ENCODE results near the gene ATP1B1. TPM values are rescaled to one million over a fixed set of nuclear protein-coding genes. Genes with fewer than 3 reads are reported as not detected.

The ATP1B1 gene
- total RNA-seq, 1 experiment from 2014 or later = 118 TPM

DNA sequence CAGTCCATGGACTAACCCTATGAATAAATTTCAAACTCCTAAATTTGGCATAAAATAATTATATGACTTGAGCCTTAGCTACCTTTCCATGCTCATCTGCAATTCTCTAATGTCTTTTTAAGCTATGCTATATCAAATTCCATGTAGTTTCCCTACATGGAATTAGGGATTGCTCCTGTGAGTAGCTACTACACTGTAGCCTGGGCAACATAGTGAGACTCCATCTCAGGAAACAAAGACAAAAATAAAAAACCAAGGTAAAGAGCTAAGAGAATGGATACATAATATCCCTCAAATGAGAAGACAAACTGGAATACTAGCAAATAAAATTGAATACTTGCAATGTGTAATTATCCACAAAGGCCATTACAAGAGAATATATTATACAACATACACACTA lies 37.5 kb downstream of the ATP1B1 start:
- ChIA-PET CTCF (no interaction called here), POLR2A (no interaction called here)
- intact Hi-C loops (cut with micrococcal nuclease; ENCODE audit: unreplicated experiment) (no loop called here), in situ Hi-C loops (cut with HindIII; ENCODE audit: low pct_unique_long_range_greater_than_20kb, low sequenced_read_pairs) (no loop called here)
- Histone ChIP-seq H3K9me3 (ENCODE audit: control insufficient read depth, insufficient read depth, low read depth, low read length) (no peaks in the 10 kb centered on the region), H3K4me1 (ENCODE audit: control insufficient read depth, insufficient read depth, low read length) (no peaks in the 10 kb centered on the region), H3K27me3 (ENCODE audit: control insufficient read depth, insufficient read depth, low read length) (no peaks in the 10 kb centered on the region), H3K36me3 (ENCODE audit: control insufficient read depth, insufficient read depth, low read length) (no peaks in the 10 kb centered on the region), H3K27ac (ENCODE audit: low read length) (no peak overlapping the region), H3K4me3 (ENCODE audit: low read depth in 2 of 2, low read length in 2 of 2) (no peak overlapping the region)
- TF ChIP-seq, protein P1, sequence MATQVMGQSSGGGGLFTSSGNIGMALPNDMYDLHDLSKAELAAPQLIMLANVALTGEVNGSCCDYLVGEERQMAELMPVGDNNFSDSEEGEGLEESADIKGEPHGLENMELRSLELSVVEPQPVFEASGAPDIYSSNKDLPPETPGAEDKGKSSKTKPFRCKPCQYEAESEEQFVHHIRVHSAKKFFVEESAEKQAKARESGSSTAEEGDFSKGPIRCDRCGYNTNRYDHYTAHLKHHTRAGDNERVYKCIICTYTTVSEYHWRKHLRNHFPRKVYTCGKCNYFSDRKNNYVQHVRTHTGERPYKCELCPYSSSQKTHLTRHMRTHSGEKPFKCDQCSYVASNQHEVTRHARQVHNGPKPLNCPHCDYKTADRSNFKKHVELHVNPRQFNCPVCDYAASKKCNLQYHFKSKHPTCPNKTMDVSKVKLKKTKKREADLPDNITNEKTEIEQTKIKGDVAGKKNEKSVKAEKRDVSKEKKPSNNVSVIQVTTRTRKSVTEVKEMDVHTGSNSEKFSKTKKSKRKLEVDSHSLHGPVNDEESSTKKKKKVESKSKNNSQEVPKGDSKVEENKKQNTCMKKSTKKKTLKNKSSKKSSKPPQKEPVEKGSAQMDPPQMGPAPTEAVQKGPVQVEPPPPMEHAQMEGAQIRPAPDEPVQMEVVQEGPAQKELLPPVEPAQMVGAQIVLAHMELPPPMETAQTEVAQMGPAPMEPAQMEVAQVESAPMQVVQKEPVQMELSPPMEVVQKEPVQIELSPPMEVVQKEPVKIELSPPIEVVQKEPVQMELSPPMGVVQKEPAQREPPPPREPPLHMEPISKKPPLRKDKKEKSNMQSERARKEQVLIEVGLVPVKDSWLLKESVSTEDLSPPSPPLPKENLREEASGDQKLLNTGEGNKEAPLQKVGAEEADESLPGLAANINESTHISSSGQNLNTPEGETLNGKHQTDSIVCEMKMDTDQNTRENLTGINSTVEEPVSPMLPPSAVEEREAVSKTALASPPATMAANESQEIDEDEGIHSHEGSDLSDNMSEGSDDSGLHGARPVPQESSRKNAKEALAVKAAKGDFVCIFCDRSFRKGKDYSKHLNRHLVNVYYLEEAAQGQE (IDR thresholded peaks at IDR 0.05; ENCODE audit: insufficient read depth in 1 of 2, low read depth in 2 of 2, low read length in 1 of 2) = no peak
- TF ChIP-seq TCF7L2 (IDR thresholded peaks at IDR 0.05; ENCODE audit: low read depth, low read length) (no peak), POLR2AphosphoS5 (IDR thresholded peaks at IDR 0.05; ENCODE audit: low read depth, low read length) (no peak), SIN3A (IDR thresholded peaks at IDR 0.05; ENCODE audit: borderline replicate concordance, insufficient read depth, low read depth, low read length) (no peak)
- TF ChIP-seq, protein P2, sequence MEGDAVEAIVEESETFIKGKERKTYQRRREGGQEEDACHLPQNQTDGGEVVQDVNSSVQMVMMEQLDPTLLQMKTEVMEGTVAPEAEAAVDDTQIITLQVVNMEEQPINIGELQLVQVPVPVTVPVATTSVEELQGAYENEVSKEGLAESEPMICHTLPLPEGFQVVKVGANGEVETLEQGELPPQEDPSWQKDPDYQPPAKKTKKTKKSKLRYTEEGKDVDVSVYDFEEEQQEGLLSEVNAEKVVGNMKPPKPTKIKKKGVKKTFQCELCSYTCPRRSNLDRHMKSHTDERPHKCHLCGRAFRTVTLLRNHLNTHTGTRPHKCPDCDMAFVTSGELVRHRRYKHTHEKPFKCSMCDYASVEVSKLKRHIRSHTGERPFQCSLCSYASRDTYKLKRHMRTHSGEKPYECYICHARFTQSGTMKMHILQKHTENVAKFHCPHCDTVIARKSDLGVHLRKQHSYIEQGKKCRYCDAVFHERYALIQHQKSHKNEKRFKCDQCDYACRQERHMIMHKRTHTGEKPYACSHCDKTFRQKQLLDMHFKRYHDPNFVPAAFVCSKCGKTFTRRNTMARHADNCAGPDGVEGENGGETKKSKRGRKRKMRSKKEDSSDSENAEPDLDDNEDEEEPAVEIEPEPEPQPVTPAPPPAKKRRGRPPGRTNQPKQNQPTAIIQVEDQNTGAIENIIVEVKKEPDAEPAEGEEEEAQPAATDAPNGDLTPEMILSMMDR (IDR thresholded peaks at IDR 0.05) = no peak
- ATAC-seq (no peak), DNase-seq (ENCODE audit: low read depth, low spot score) (no peak)
- BruUV-seq (replicated peaks) = no TSS peak

DNA sequence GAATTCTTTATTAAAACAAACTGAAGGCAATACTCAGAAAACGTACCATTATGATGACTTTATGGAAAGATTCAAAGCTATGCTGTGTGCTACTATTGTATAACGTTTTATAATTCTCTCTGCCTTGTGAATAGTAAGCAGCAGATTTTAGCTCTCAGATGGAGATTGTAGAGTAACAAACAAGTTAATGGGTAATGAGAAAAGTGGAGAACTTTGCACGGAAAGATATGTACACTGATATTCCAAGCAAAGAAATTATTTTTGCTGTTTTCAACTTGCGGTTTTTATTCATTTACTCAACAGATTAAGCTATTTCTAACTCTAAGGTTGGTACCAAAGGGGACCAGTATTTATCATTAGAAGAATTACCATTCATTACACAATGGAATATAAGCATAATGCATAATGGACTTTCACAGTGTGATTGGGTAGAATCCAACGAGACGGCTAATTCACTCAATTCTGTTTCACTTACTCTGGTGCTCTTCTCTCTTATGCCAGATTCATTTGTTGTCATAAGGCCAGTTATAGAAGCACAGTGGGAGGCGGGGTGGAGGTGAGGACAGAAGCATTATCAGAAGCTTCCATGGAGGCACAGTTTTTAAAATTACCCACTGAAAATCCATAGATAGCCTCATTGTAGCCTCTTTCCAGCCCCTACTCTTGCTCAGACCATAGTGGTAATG lies 38.6 kb downstream of the ATP1B1 start:
- Histone ChIP-seq H3K27ac (ENCODE audit: low read length) (no peak overlapping the region), H3K36me3 (ENCODE audit: control insufficient read depth, insufficient read depth, low read length) (no peaks in the 10 kb centered on the region), H3K4me1 (ENCODE audit: control insufficient read depth, insufficient read depth, low read length) (no peaks in the 10 kb centered on the region), H3K27me3 (ENCODE audit: control insufficient read depth, insufficient read depth, low read length) (no peaks in the 10 kb centered on the region), H3K4me3 (ENCODE audit: low read depth in 2 of 2, low read length in 2 of 2) (no peak overlapping the region), H3K9me3 (ENCODE audit: control insufficient read depth, insufficient read depth, low read depth, low read length) (no peaks in the 10 kb centered on the region)
- DNase-seq (ENCODE audit: low read depth, low spot score) (no peak), ATAC-seq (no peak)
- in situ Hi-C loops (cut with HindIII; ENCODE audit: low pct_unique_long_range_greater_than_20kb, low sequenced_read_pairs) (no loop called here), intact Hi-C loops (cut with micrococcal nuclease; ENCODE audit: unreplicated experiment) (no loop called here)
- no TSS peak for BruUV-seq (replicated peaks)
- CTCF ChIA-PET = no interaction called here
- TF ChIP-seq SIN3A (IDR thresholded peaks at IDR 0.05; ENCODE audit: borderline replicate concordance, insufficient read depth, low read depth, low read length) (no peak), POLR2AphosphoS5 (IDR thresholded peaks at IDR 0.05; ENCODE audit: low read depth, low read length) (no peak), TCF7L2 (IDR thresholded peaks at IDR 0.05; ENCODE audit: low read depth, low read length) (no peak)
- TF ChIP-seq, protein P1 (IDR thresholded peaks at IDR 0.05; ENCODE audit: insufficient read depth in 1 of 2, low read depth in 2 of 2, low read length in 1 of 2) = no peak
- TF ChIP-seq, protein P2 (IDR thresholded peaks at IDR 0.05) = no peak
- POLR2A ChIA-PET = no interaction called here
